CD4-positive, CD25-positive, alpha-beta regulatory T cell (primary cell): Measurements from ENCODE around the gene SOX1. TPM values are rescaled to one million over a fixed set of nuclear protein-coding genes. Genes with fewer than 3 reads are reported as not detected.

Source experiments
- ATAC-seq, 2 donors: fragments of 150-1000 bp; cut with Tn5 transposase; one replicate each; pipeline ENCODE4 v1.10.0; 2021; ENCODE audit warnings: low read depth in 2 of 2, moderate number of reproducible peaks in 2 of 2, moderate library complexity in 1 of 2
- DNase-seq, 3 donors: peaks; one replicate each; pipeline versions ENCODE4 v3.0.0 to v3.0.0-alpha.2; 2012 to 2022; ENCODE audit warnings: mixed read lengths in 1 of 3
- H3K27ac ChIP-seq: one replicate; pipeline ENCODE4 v1.7.0; 2013; ENCODE audit warnings: mild to moderate bottlenecking, low read length; ENCODE audit not compliant: insufficient read depth, poor library complexity, severe bottlenecking
- H3K27me3 ChIP-seq: one replicate; pipeline ENCODE4 v1.7.0; 2013; ENCODE audit warnings: low read length; ENCODE audit not compliant: control insufficient read depth, insufficient read depth
- H3K36me3 ChIP-seq: one replicate; pipeline ENCODE4 v1.7.0; 2013; ENCODE audit warnings: mild to moderate bottlenecking, low read length, moderate library complexity; ENCODE audit not compliant: control insufficient read depth, insufficient read depth
- H3K4me1 ChIP-seq: 2 replicates; pipeline ENCODE4 v1.7.0; 2013; ENCODE audit warnings: mild to moderate bottlenecking, low read length; ENCODE audit not compliant: insufficient read depth, control insufficient read depth, poor library complexity, severe bottlenecking
- H3K4me3 ChIP-seq: one replicate; pipeline ENCODE4 v1.7.0; 2013; ENCODE audit warnings: low read depth, mild to moderate bottlenecking, low read length, moderate library complexity
- H3K9me3 ChIP-seq, 2 experiments: 1 replicate in 1 of 2; 2 replicates in 1 of 2; pipeline ENCODE4 v1.7.0; 2013; ENCODE audit warnings: low read length in 2 of 2, mild to moderate bottlenecking in 1 of 2, moderate library complexity in 1 of 2; ENCODE audit not compliant: control insufficient read depth in 2 of 2
- H3K27ac Mint-ChIP-seq, 3 donors: one replicate each; pipeline ENCODE4 v1.8.0; 2020 to 2022; ENCODE audit warnings: mild to moderate bottlenecking in 3 of 3, mixed read lengths in 3 of 3, moderate library complexity in 2 of 3
- H3K27me3 Mint-ChIP-seq: one replicate; pipeline ENCODE4 v1.8.0; 2022; ENCODE audit warnings: mild to moderate bottlenecking, mixed read lengths
- H3K36me3 Mint-ChIP-seq: one replicate; pipeline ENCODE4 v1.8.0; 2020; ENCODE audit warnings: mixed read lengths
- H3K4me1 Mint-ChIP-seq, 4 donors: one replicate each; pipeline ENCODE4 v1.8.0; 2020 to 2022; ENCODE audit warnings: mixed read lengths in 4 of 4, mild to moderate bottlenecking in 1 of 4
- H3K4me3 Mint-ChIP-seq, 4 donors: one replicate each; pipeline ENCODE4 v1.8.0; 2020 to 2022; ENCODE audit warnings: mild to moderate bottlenecking in 4 of 4, mixed read lengths in 4 of 4, moderate library complexity in 3 of 4
- H3K9me3 Mint-ChIP-seq, 7 donors: one replicate each; pipeline ENCODE4 v1.8.0; 2020 to 2022; ENCODE audit warnings: mixed read lengths in 7 of 7, mild to moderate bottlenecking in 3 of 7, moderate library complexity in 2 of 7
- polyA plus RNA-seq, 4 donors: library from polyadenylated mRNA; unstranded; fragments of 300-500 nt; fragmentation: Illumina TruSeq; gene quantifications; one replicate each; pipeline ENCODE4 v1.2.3, GENCODE V29; 2021
- total RNA-seq: library from RNA; stranded (reverse); gene quantifications from one replicate; pipeline ENCODE4 v1.2.3, GENCODE V29; 2022

The SOX1 gene
- total and polyA plus RNA-seq, 5 donors from 2014 or later: not detected

- H3K4me3 Mint-ChIP-seq: peak overlapping the region in 2 of 4 donors; percentile 29 to 54
- H3K4me1 Mint-ChIP-seq: peaks cover 0 to 13% (median 0%) of the 10 kb centered on the region in 4 donors
- H3K27ac ChIP-seq: no peak overlapping the region
- H3K36me3 ChIP-seq: no peaks in the 10 kb centered on the region
- peaks cover 4% of the 10 kb centered on the region for H3K36me3 Mint-ChIP-seq
- H3K27ac Mint-ChIP-seq: no peak overlapping the region
- peaks cover 5 to 11% of the 10 kb centered on the region in 2 experiments for H3K9me3 ChIP-seq
- no peak for ATAC-seq
- H3K4me1 ChIP-seq: no peaks in the 10 kb centered on the region
- peaks cover 62% of the 10 kb centered on the region for H3K27me3 Mint-ChIP-seq
- no peak for DNase-seq
- H3K9me3 Mint-ChIP-seq: peaks cover 0 to 18% (median 0%) of the 10 kb centered on the region in 7 donors
- no peak overlapping the region for H3K4me3 ChIP-seq
- peaks cover 48% of the 10 kb centered on the region for H3K27me3 ChIP-seq
These were observed 7.4 kb downstream of the SOX1 start for GRCh38 chr13:112074139-112074865.

- H3K4me1 Mint-ChIP-seq: peaks cover 0 to 8% (median 0%) of the 10 kb centered on the region in 4 donors
- H3K36me3 Mint-ChIP-seq: no peaks in the 10 kb centered on the region
- no peak overlapping the region for H3K27ac Mint-ChIP-seq
- H3K4me3 Mint-ChIP-seq: no peak overlapping the region
- Histone ChIP-seq H3K4me3 (no peak overlapping the region), H3K27ac (no peak overlapping the region), H3K9me3 (peaks cover 0 to 3% of the 10 kb centered on the region in 2 experiments), H3K36me3 (no peaks in the 10 kb centered on the region), H3K27me3 (peaks cover 35% of the 10 kb centered on the region), H3K4me1 (no peaks in the 10 kb centered on the region)
- peaks cover 0 to 9% (median 3%) of the 10 kb centered on the region in 7 donors for H3K9me3 Mint-ChIP-seq
- DNase-seq (no peak), ATAC-seq (no peak)
- peaks cover 39% of the 10 kb centered on the region for H3K27me3 Mint-ChIP-seq
These were observed 10.8 kb downstream of the SOX1 start for GRCh38 chr13:112077729-112078128.

DNA sequence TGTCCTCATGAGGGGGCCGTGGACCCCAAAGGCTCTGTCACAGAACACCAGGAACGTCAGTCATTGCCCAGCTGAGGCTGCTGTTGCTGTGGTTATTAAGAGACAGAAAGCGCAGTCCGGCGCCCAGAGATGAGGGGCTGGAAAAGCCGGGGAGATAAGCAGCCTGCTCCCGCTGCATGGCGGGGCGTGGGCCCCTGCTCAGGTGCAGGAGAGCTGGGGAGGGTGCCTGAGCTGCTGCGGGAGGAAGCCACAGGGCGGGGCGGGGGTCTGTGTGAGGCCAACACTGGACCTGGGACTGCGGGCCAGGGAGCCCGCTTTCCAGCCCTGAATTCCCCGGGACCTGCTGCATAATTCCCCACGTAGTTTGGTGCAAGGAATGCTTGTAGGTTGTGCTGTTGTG lies 11.3 kb downstream of the SOX1 start:
- peaks cover 39% of the 10 kb centered on the region for H3K27me3 Mint-ChIP-seq
- ATAC-seq (no peak), DNase-seq (no peak)
- no peak overlapping the region for H3K27ac ChIP-seq
- H3K4me1 Mint-ChIP-seq: peaks cover 0 to 8% (median 0%) of the 10 kb centered on the region in 4 donors
- no peak overlapping the region for H3K4me3 ChIP-seq
- H3K27ac Mint-ChIP-seq: no peak overlapping the region
- H3K36me3 ChIP-seq: no peaks in the 10 kb centered on the region
- H3K4me3 Mint-ChIP-seq: no peak overlapping the region
- peaks cover 0 to 3% of the 10 kb centered on the region in 2 experiments for H3K9me3 ChIP-seq
- H3K4me1 ChIP-seq: no peaks in the 10 kb centered on the region
- peaks cover 0 to 12% (median 6%) of the 10 kb centered on the region in 7 donors for H3K9me3 Mint-ChIP-seq
- no peaks in the 10 kb centered on the region for H3K36me3 Mint-ChIP-seq
- peaks cover 35% of the 10 kb centered on the region for H3K27me3 ChIP-seq

DNA sequence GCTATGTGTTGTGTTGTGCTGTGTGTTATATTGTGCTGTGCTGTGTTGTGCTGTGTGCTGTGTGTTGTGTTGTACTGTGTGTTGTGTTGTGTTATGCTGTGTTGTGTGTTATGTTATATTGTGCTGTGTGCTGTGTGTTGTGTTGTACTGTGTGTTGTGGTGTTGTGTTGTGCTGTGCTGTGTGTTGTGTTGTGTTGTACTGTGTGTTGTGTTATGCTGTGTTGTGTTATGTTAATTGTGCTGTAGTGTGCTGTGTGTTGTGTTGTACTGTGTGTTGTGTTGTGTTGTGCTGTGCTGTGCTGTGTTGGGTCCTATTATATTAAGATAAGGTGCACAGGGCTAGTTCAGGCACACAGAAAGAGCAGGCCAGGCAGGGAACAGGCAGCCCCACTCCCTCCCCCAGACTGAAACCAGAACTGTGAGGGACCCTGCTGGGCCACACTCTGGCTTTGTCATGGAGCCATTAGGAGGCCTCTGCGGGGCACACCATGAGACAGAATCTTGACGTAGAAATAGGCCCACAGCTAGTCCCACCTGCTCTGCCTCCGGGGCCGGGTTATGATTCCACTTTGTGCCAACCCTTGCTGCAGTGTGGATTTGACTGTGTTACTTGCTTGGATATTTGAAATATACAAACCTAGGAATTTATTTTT lies 12.1 kb downstream of the SOX1 start:
- Histone ChIP-seq H3K36me3 (no peaks in the 10 kb centered on the region), H3K27me3 (peaks cover 34% of the 10 kb centered on the region), H3K4me1 (no peaks in the 10 kb centered on the region), H3K4me3 (no peak overlapping the region), H3K9me3 (peaks cover 0 to 7% of the 10 kb centered on the region in 2 experiments), H3K27ac (no peak overlapping the region)
- DNase-seq (no peak), ATAC-seq (no peak)
- Mint-ChIP-seq H3K27ac (no peak overlapping the region), H3K36me3 (no peaks in the 10 kb centered on the region), H3K4me1 (peaks cover 0 to 3% (median 0%) of the 10 kb centered on the region in 4 donors), H3K27me3 (peaks cover 34% of the 10 kb centered on the region), H3K9me3 (peaks cover 0 to 14% (median 9%) of the 10 kb centered on the region in 7 donors), H3K4me3 (no peak overlapping the region)

- H3K9me3 Mint-ChIP-seq: peaks cover 3 to 15% (median 12%) of the 10 kb centered on the region in 7 donors
- DNase-seq (no peak), ATAC-seq (no peak)
- no peak overlapping the region for H3K27ac Mint-ChIP-seq
- Histone ChIP-seq H3K4me3 (no peak overlapping the region), H3K9me3 (peaks cover 6 to 11% of the 10 kb centered on the region in 2 experiments), H3K27ac (no peak overlapping the region), H3K27me3 (peaks cover 27% of the 10 kb centered on the region), H3K36me3 (no peaks in the 10 kb centered on the region), H3K4me1 (no peaks in the 10 kb centered on the region)
- peaks cover 27% of the 10 kb centered on the region for H3K27me3 Mint-ChIP-seq
- no peaks in the 10 kb centered on the region for H3K4me1 Mint-ChIP-seq
- H3K4me3 Mint-ChIP-seq: no peak overlapping the region
- no peaks in the 10 kb centered on the region for H3K36me3 Mint-ChIP-seq
These were observed 12.7 kb downstream of the SOX1 start for GRCh38 chr13:112079696-112080095.

GRCh38 chr13:112083971-112084370 lies 17.0 kb downstream of the SOX1 start:
- Mint-ChIP-seq H3K27ac (peak overlapping the region in 1 of 3 donors; percentile 62), H3K9me3 (peaks cover 3 to 21% (median 11%) of the 10 kb centered on the region in 7 donors), H3K27me3 (peaks cover 6% of the 10 kb centered on the region), H3K4me1 (no peaks in the 10 kb centered on the region), H3K4me3 (no peak overlapping the region), H3K36me3 (no peaks in the 10 kb centered on the region)
- Histone ChIP-seq H3K27me3 (peaks cover 4% of the 10 kb centered on the region), H3K27ac (no peak overlapping the region), H3K9me3 (peaks cover 7 to 8% of the 10 kb centered on the region in 2 experiments), H3K4me1 (no peaks in the 10 kb centered on the region), H3K36me3 (no peaks in the 10 kb centered on the region), H3K4me3 (no peak overlapping the region)
- ATAC-seq (no peak), DNase-seq (no peak)

DNA sequence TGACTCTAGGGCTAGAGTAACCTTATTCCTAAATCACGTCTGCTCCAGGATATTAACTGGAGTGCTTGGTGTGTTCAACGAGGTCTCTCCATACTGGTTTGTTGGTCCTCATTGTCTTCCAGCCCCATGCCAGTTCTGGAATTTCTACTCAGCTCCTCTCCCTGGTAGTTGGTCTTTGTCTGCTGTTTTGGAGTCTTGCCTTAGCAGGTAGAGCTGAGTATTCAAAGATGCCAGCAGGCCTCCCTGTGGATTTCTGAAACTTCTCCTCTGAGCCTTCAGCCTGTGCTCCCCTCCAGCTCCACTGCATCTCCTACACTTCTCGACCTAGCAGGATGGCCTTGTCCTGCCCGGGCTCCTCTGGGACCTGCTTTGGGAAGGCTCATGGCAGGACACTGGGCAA lies 25.5 kb downstream of the SOX1 start:
- no peaks in the 10 kb centered on the region for H3K9me3 ChIP-seq
- Mint-ChIP-seq H3K27ac (no peak overlapping the region), H3K27me3 (peaks cover 27% of the 10 kb centered on the region), H3K4me1 (no peaks in the 10 kb centered on the region), H3K4me3 (no peak overlapping the region), H3K36me3 (no peaks in the 10 kb centered on the region), H3K9me3 (peaks cover 0 to 3% (median 0%) of the 10 kb centered on the region in 7 donors)
- ATAC-seq: no peak
- H3K36me3 ChIP-seq: no peaks in the 10 kb centered on the region
- no peaks in the 10 kb centered on the region for H3K4me1 ChIP-seq
- H3K27ac ChIP-seq: no peak overlapping the region
- no peak for DNase-seq
- H3K27me3 ChIP-seq: peaks cover 3% of the 10 kb centered on the region
- H3K4me3 ChIP-seq: no peak overlapping the region
